NCI-H1105 treated with DMSO at 0.1 percent for 48 hours (cell line): ENCODE measurements around the gene PLP2.

ENCODE experiments used
- DNase-seq: peaks from one replicate; lab custom pipeline; 2025; lab: John Stamatoyannopoulos, UW

PLP2 gene

DNA sequence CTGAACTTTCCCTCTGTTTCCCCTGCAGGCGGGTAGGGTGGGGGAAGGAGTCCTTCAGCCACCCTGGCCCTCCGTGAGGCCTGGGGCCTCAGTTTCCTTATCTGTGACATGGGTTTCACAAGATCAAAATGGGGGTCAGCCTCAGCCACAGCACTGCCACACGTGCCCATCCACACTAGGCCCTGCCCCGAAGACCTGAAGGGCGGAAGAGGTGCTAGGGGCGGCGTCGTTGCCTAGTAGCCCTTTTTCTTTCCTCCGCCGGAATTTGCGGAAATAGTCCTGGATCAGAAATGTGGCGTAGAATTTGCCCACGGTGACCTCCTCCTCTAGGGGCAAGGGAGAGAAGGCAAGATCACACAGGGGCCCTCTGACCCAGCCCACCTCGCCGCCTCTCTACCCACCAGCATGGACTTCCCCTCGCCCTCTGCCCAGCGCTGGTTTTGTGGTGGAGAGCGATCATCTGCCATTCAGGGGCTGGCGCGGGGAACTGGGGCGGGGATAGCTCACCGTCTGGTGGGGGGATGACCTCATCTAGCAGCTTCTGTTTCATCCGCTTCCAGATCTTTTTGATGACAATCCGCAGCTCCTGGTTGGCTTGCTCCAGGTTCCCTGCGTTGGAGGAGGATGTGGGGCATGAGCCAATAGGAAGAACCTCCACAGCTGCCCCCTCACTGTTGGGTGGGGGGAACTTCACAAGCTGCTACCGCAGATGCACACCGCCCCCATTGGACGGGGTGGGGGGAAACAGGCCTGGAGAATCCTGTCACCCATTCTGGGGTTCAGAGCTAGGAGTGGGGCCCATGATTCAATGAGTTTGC, 37.9 kb downstream of the PLP2 start:
- DNase-seq, result no peak

DNA sequence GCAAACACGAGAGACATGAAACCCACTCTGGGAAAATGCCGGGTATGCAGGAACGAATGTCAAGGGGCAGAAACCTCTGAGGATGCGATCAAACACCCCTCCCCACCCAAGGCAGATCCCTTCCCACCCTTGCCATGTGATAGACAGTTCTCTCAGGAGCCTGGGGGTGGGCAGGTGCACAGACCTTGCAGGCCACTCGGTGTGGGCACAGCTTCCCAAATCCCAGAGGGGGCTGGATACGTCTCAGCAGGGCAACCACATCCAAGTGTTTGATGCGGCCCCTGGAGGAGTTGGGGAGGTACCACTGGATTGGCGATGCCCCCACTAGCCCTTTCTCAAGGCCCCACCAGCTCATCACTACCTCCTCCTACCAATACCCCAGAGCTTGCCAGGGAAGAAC, 38.7 kb downstream of the PLP2 start:
- DNase-seq, result no peak

DNA sequence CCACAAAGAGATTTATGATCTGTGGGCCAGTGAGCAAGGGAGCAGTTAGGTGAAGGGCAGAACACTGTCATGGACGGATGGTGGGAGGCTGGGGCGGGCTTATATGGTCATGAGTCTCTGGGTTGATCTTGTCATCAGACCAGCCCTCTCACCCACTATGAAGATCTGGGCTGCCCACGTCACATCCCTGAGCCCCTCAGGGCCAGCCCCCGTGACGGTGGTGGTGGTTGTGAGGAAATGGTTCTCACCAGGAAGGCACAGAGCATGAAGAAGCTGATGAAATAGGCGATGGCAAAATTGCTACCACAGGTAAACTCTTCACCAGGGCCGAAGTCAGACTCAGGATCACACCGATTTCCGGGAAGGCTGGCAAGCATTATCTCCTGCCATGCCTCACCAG, 39.4 kb downstream of the PLP2 start:
- no peak for DNase-seq

DNA sequence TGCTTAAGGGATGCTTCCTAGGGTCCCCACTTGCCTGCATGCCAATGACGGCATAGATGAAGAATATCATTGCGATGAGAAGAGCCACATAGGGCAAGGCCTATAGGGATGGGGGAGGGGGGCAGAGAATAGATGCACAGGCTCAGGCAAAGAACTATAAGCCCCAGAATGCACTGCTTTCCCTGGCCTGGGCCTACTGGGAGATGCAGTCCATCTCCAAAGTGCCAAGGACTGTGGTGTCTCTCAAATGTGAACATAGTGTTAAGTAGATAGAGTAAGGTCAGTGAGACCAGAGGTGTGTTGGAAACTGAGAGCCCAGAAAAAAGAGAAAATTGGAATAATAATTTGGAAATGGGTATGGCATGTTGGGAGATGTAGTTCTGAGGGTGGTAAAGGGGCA, 40.5 kb downstream of the PLP2 start:
- no peak for DNase-seq

DNA sequence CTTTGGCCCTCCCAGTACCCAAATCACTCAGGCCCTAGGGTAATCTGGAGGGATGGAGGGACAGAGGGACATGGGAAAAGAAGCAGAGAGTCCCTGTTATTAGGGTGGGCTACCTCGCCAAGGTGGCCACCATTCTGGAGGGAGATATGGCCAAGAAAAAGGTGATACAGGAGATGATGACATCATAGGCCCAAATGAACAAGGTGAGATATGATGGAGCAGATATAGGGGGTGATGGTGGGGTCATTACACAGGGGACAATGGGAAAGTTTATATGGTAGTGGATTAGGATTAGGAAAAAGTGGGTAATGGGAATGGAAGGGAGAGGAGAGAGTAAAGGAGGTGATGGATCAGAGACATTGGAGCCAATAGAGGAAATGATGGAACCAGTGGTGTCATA, 41.2 kb downstream of the PLP2 start:
- no peak for DNase-seq

DNA sequence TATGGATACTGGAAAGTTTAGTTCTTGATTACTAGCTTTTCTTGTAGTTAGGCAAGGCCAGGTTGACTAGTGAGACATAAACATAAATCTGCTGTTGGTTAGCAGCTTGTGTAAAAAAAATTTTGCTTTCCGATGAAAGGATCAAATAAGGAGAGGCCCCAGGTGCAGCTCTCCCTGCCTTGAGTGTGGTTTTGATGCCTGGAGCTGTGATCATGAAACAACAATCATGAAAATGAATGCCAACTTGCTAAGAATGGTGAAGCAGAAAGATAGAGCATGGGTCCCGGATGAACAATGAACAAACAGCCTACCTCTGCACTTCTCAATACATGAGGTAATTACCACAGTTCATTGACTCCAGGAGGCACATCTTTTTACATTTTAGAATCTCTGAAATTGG, 42.7 kb downstream of the PLP2 start:
- no peak for DNase-seq

DNA sequence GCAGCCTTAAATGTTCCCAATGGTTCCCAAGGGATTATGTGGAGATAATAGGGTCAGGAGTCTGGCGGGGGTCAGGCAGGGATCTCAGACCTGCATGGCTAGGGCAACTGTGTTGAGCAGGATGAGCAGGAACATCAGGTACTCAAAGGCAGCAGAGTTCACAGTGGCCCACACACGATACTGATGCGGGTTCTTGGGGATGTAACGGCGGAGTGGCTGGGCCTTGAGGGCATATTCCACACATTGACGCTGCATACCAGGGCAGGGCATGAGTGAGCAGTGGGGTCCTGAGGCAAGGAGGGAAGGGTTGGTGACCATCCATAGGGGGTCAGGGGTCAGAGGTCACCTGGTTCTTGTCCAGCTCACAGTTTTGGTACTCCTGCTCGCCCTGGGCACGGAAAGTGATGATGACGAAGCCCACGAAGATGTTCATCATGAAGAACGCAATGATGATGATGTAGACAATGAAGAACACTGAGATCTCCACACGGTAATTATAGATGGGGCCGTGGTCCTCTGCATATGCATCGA, 43.4 kb downstream of the PLP2 start:
- no peak for DNase-seq

DNA sequence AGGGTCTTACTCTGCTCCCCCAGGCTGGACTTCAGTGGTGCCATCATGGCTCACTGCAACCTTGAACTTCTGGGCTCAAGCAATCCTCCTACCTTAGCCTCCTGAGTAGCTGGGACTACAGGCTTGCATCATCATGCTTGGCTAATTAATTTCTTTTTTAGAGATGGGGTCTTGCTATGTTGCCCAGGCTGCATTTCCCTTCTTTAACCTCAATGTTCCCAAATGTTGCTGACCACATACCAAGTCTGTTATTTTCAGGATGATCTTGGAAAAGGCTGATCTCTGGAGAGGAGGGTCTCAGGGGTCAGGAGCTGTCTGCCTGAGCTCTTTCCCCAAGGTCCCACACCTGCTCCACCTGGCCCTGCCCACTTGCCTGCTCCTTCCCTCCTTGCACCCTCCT, 48.4 kb downstream of the PLP2 start:
- no peak for DNase-seq

DNA sequence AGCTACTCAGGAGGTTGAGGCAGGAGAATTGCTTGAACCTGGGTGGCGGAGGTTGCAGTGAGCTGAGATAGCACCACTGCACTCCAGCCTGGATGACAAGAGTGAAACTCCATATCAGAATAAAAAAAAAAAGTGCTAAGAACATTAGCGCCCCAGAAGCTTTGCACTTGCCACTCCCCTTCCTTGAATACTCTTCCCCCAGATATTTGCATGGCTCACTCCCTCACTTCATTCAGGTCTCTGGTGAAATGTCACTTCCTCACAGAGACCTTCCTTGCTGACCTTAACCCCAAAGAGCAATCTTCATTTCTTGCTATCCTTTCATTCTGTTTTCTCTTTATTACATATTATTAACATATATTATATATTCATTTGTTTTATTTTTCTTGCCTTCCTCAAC, 50.2 kb downstream of the PLP2 start:
- no peak for DNase-seq
